ENCODE results near the gene MYB.
A peak's percentile ranks its signal among the peaks of the same experiment; 100 is the strongest.

MYB gene

DNA sequence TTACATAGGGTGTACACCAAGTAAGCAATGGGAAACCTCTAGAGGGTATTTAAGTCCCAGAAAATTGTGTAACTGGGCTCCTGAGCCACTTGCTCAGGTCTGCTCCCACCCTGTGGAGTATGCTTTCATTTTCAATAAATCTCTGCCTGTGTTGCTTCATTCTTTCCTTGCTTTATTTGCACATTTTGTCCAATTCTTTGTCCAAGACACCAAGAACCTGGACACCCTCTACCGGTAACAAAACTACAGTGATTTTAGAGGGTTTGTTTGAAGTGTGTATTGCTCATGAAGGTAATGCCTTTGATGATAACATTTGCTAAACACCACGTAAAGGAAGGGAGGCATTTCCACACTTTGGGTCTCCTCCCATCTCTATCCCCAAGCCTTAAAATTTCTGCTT, 46.2 kb downstream of the MYB start:
- no peak overlapping the region for H3K4me3 Mint-ChIP-seq
- no peaks in the 10 kb centered on the region for H3K27me3 Mint-ChIP-seq
- H3K4me1 Mint-ChIP-seq = peaks cover 24 to 32% of the 10 kb centered on the region in 2 donors
- peaks cover 1 to 4% of the 10 kb centered on the region in 2 donors for H3K36me3 Mint-ChIP-seq
- DNase-seq (no peak), ATAC-seq (replicated peaks) (no peak)
- H3K27ac Mint-ChIP-seq = no peak overlapping the region
- peaks cover 0 to 1% of the 10 kb centered on the region in 2 donors for H3K9me3 Mint-ChIP-seq

GRCh38 chr6:135227758-135228157, 46.6 kb downstream of the MYB start:
- Mint-ChIP-seq H3K4me3 (no peak overlapping the region), H3K9me3 (peaks cover 0 to 1% of the 10 kb centered on the region in 2 donors), H3K27me3 (no peaks in the 10 kb centered on the region), H3K4me1 (peaks cover 22 to 28% of the 10 kb centered on the region in 2 donors), H3K27ac (no peak overlapping the region), H3K36me3 (peaks cover 1 to 4% of the 10 kb centered on the region in 2 donors)
- no peak for DNase-seq
- no peak for ATAC-seq (replicated peaks)

GRCh38 chr6:135228486-135228885, 47.4 kb downstream of the MYB start:
- Mint-ChIP-seq H3K9me3 (peaks cover 0 to 1% of the 10 kb centered on the region in 2 donors), H3K4me1 (peaks cover 18 to 22% of the 10 kb centered on the region in 2 donors), H3K4me3 (no peak overlapping the region), H3K27me3 (no peaks in the 10 kb centered on the region), H3K36me3 (peaks cover 1 to 3% of the 10 kb centered on the region in 2 donors), H3K27ac (no peak overlapping the region)
- ATAC-seq (replicated peaks) (peak; percentile 66 to 69), DNase-seq (no peak)

DNA sequence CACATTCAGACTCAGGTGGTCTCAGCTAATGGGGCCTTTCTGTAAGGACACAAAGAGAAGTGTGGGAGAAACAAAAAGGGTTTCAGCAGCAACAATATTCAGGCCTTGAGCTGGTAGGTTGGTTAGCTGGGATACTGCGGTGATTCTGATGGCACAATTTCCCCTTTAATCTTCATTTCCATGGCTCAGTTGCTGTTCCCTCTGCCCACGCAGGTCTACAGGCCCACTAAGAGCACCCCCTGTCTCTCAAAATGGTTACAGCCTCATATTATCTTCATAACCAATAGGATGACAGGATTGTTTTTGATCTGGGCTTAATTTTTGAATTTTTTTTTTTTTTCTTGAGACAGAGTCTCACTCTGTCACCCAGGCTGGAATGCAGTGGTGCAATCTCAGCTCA, 48.9 kb downstream of the MYB start:
- ATAC-seq (replicated peaks) = no peak
- no peaks in the 10 kb centered on the region for H3K27me3 Mint-ChIP-seq

GRCh38 chr6:135230711-135231468, 49.8 kb downstream of the MYB start:
- ATAC-seq (replicated peaks) (peak in 1 of 2 donors; percentile 4), DNase-seq (no peak)
- Mint-ChIP-seq H3K27ac (no peak overlapping the region), H3K36me3 (peaks cover 0 to 1% of the 10 kb centered on the region in 2 donors), H3K9me3 (no peaks in the 10 kb centered on the region), H3K4me1 (peaks cover 17 to 29% of the 10 kb centered on the region in 2 donors), H3K27me3 (no peaks in the 10 kb centered on the region), H3K4me3 (no peak overlapping the region)

More for the DNA sequence above, 48.9 kb downstream of the MYB start:
- Mint-ChIP-seq H3K4me1 (peaks cover 17 to 23% of the 10 kb centered on the region in 2 donors), H3K36me3 (peaks cover 0 to 1% of the 10 kb centered on the region in 2 donors), H3K27ac (no peak overlapping the region), H3K9me3 (no peaks in the 10 kb centered on the region), H3K4me3 (no peak overlapping the region)
- DNase-seq = no peak

- Mint-ChIP-seq H3K4me1 (peaks cover 17 to 32% of the 10 kb centered on the region in 2 donors), H3K4me3 (no peak overlapping the region), H3K9me3 (no peaks in the 10 kb centered on the region), H3K36me3 (peaks cover 0 to 1% of the 10 kb centered on the region in 2 donors), H3K27ac (no peak overlapping the region), H3K27me3 (peaks cover 0 to 2% of the 10 kb centered on the region in 2 donors)
- DNase-seq (peak; percentile 27), ATAC-seq (replicated peaks) (peak; percentile 70 to 74)
Measured at GRCh38 chr6:135231469-135231844, 50.3 kb downstream of the MYB start.

DNA sequence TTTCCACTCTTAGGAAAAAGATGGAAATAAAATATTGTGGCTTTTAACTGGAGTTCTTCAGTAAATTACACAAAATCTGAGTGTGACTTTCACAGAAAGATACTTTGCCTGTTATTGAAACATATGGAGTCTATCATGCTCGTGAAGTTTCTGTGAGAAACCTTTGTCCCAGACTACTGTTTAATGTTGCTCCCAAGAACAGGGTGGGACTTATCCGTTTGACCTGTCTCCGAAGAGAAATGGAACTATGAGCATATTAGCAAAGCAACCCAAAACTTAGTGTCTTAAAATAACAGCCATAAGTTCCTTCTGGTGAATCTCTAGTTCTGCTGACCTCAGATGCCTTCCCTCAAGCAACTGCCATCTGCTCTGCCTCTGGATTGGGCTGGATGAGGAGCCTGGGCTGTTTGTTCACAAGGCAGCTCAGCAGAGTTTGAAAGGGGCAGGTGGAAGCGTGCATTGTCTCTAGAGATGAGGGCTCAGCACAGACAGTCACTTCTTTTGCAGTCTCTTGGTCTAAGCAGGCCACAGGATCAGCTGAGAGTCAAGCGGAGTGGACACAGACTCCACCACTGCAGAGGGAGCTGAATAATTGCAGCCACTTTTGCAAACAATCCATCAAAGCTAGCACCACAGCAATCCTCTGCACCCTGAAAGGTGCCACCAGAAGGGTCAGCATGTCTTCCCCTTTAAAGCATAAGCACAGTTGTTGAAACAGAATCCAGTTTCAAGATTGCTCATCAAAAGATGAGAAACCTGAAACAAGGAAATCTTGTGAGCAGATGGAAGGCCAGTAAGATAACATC, 52.8 kb downstream of the MYB start:
- DNase-seq = no peak
- Mint-ChIP-seq H3K36me3 (peaks cover 0 to 1% of the 10 kb centered on the region in 2 donors), H3K27me3 (peaks cover 0 to 4% of the 10 kb centered on the region in 2 donors), H3K27ac (peak overlapping the region; percentile 71), H3K4me3 (no peak overlapping the region), H3K4me1 (peaks cover 14 to 28% of the 10 kb centered on the region in 2 donors), H3K9me3 (no peaks in the 10 kb centered on the region)
- ATAC-seq (replicated peaks) = peak; percentile 59 to 62

- no peak overlapping the region for H3K4me3 Mint-ChIP-seq
- no peak overlapping the region for H3K27ac Mint-ChIP-seq
- H3K4me1 Mint-ChIP-seq = peaks cover 10 to 28% of the 10 kb centered on the region in 2 donors
Measured at GRCh38 chr6:135234492-135234780, 53.3 kb downstream of the MYB start.

GRCh38 chr6:135235716-135236115, 54.6 kb downstream of the MYB start:
- Mint-ChIP-seq H3K27me3 (peaks cover 0 to 4% of the 10 kb centered on the region in 2 donors), H3K4me3 (no peak overlapping the region), H3K9me3 (no peaks in the 10 kb centered on the region), H3K4me1 (peaks cover 10 to 28% of the 10 kb centered on the region in 2 donors), H3K36me3 (peaks cover 0 to 1% of the 10 kb centered on the region in 2 donors), H3K27ac (no peak overlapping the region)
- DNase-seq = no peak
- ATAC-seq (replicated peaks) = no peak

More at GRCh38 chr6:135234492-135234780, 53.3 kb downstream of the MYB start:
- no peak for DNase-seq
- no peaks in the 10 kb centered on the region for H3K9me3 Mint-ChIP-seq
- H3K36me3 Mint-ChIP-seq = peaks cover 0 to 1% of the 10 kb centered on the region in 2 donors
- ATAC-seq (replicated peaks) = no peak
- H3K27me3 Mint-ChIP-seq = peaks cover 0 to 4% of the 10 kb centered on the region in 2 donors

DNA sequence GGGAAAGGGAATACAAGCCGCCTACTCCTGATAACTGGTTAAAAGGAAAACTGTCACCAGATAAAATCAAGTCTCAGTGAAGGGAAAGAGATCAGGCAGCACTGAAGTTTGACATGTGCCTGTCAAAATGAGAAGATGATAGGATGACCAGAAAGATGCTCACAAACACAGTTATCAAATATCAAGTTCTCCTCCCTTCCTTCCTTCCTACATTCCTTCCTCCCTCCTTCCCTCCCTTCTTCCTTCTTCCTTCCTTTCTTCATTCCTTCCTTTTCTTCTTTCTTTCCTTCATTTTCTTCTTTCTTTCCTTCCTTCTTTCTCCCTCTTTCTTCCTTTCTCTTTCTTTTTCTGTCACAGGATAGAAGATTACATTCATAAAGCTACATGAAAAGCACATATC, 55.2 kb downstream of the MYB start:
- DNase-seq (no peak), ATAC-seq (replicated peaks) (no peak)
- Mint-ChIP-seq H3K4me1 (peaks cover 8 to 24% of the 10 kb centered on the region in 2 donors), H3K36me3 (peaks cover 0 to 1% of the 10 kb centered on the region in 2 donors), H3K27ac (no peak overlapping the region), H3K4me3 (no peak overlapping the region), H3K27me3 (peaks cover 0 to 4% of the 10 kb centered on the region in 2 donors), H3K9me3 (no peaks in the 10 kb centered on the region)

- no peak overlapping the region for H3K27ac Mint-ChIP-seq
- peaks cover 7 to 20% of the 10 kb centered on the region in 2 donors for H3K4me1 Mint-ChIP-seq
- peaks cover 0 to 4% of the 10 kb centered on the region in 2 donors for H3K27me3 Mint-ChIP-seq
- H3K9me3 Mint-ChIP-seq = peaks cover 0 to under 1% of the 10 kb centered on the region in 2 donors
- DNase-seq (no peak), ATAC-seq (replicated peaks) (no peak)
- H3K4me3 Mint-ChIP-seq = no peak overlapping the region
- peaks cover 0 to 1% of the 10 kb centered on the region in 2 donors for H3K36me3 Mint-ChIP-seq
Measured at GRCh38 chr6:135236732-135237131, 55.6 kb downstream of the MYB start.

DNA sequence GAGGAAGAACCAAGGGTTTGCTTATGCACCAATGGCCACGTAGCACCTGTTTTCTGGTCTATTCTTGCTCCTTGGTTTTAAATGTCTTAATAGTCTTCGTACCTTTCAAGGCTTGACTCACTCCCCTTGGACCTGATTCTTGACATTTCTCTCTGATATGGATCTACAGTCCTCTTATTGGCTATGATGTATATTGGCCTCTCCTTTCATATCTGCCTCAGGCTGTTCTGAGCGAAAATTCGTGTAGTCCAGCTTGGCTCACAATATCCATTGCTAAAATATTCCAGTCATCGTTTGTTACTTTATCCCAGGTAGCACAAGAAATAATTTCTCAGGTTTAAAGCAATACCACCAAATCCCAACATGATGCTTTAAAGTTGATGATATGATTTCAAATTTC, 59.6 kb downstream of the MYB start:
- DNase-seq (no peak), ATAC-seq (replicated peaks) (no peak)
- H3K9me3 Mint-ChIP-seq = peaks cover 0 to 2% of the 10 kb centered on the region in 2 donors
- H3K4me3 Mint-ChIP-seq = no peak overlapping the region
- peaks cover 0 to 4% of the 10 kb centered on the region in 2 donors for H3K27me3 Mint-ChIP-seq
- no peak overlapping the region for H3K27ac Mint-ChIP-seq
- H3K36me3 Mint-ChIP-seq = no peaks in the 10 kb centered on the region
- H3K4me1 Mint-ChIP-seq = peaks cover 0 to 8% of the 10 kb centered on the region in 2 donors

- Mint-ChIP-seq H3K27me3 (no peaks in the 10 kb centered on the region), H3K9me3 (peaks cover 0 to 2% of the 10 kb centered on the region in 2 donors), H3K4me3 (no peak overlapping the region), H3K36me3 (no peaks in the 10 kb centered on the region), H3K27ac (no peak overlapping the region), H3K4me1 (no peaks in the 10 kb centered on the region)
- ATAC-seq (replicated peaks) (no peak), DNase-seq (no peak)
Measured at GRCh38 chr6:135243871-135244796, 63.0 kb downstream of the MYB start.

GRCh38 chr6:135244805-135245204, 63.7 kb downstream of the MYB start:
- DNase-seq = no peak
- peaks cover 0 to 2% of the 10 kb centered on the region in 2 donors for H3K9me3 Mint-ChIP-seq
- H3K4me3 Mint-ChIP-seq = no peak overlapping the region
- peaks cover 4 to 6% of the 10 kb centered on the region in 2 donors for H3K4me1 Mint-ChIP-seq
- H3K36me3 Mint-ChIP-seq = no peaks in the 10 kb centered on the region
- H3K27me3 Mint-ChIP-seq = no peaks in the 10 kb centered on the region
- no peak overlapping the region for H3K27ac Mint-ChIP-seq
- no peak for ATAC-seq (replicated peaks)
